Measurements from ENCODE around the gene CCDC174.

Gene CCDC174

GRCh38 chr3:14706096-14706495 lies 54.5 kb downstream of the CCDC174 start:
- no peak overlapping the region for H3K4me3 ChIP-seq (ENCODE audit: low read depth, low read length)
- DNase-seq (ENCODE audit: low read depth): no peak
- TF ChIP-seq CTCF (IDR thresholded peaks at IDR 0.05; ENCODE audit: insufficient read depth, low read depth, low read length, missing control alignments): no peak

- TF ChIP-seq CTCF (IDR thresholded peaks at IDR 0.05; ENCODE audit: insufficient read depth, low read depth, low read length, missing control alignments): no peak
- DNase-seq (ENCODE audit: low read depth): no peak
- H3K4me3 ChIP-seq (ENCODE audit: low read depth, low read length): no peak overlapping the region
Observed at GRCh38 chr3:14716591-14716990, 65.0 kb downstream of the CCDC174 start.

- no peak overlapping the region for H3K4me3 ChIP-seq (ENCODE audit: low read depth, low read length)
- no peak for TF ChIP-seq CTCF (IDR thresholded peaks at IDR 0.05; ENCODE audit: insufficient read depth, low read depth, low read length, missing control alignments)
- no peak for DNase-seq (ENCODE audit: low read depth)
Observed at GRCh38 chr3:14717307-14717706, 65.7 kb downstream of the CCDC174 start.

- H3K4me3 ChIP-seq (ENCODE audit: low read depth, low read length): no peak overlapping the region
- peak; percentile 59 for DNase-seq (ENCODE audit: low read depth)
- TF ChIP-seq CTCF (IDR thresholded peaks at IDR 0.05; ENCODE audit: insufficient read depth, low read depth, low read length, missing control alignments): no peak
Observed at GRCh38 chr3:14718539-14718938, 67.0 kb downstream of the CCDC174 start.

GRCh38 chr3:14719006-14719405 lies 67.4 kb downstream of the CCDC174 start:
- peak; percentile 20 for DNase-seq (ENCODE audit: low read depth)
- TF ChIP-seq CTCF (IDR thresholded peaks at IDR 0.05; ENCODE audit: insufficient read depth, low read depth, low read length, missing control alignments): no peak
- H3K4me3 ChIP-seq (ENCODE audit: low read depth, low read length): no peak overlapping the region

GRCh38 chr3:14721126-14721864 lies 69.7 kb downstream of the CCDC174 start:
- no peak for DNase-seq (ENCODE audit: low read depth)
- no peak for TF ChIP-seq CTCF (IDR thresholded peaks at IDR 0.05; ENCODE audit: insufficient read depth, low read depth, low read length, missing control alignments)
- H3K4me3 ChIP-seq (ENCODE audit: low read depth, low read length): no peak overlapping the region
